ENCODE measurements around the gene UIMC1. TPM values are rescaled to one million over a fixed set of nuclear protein-coding genes. Genes with fewer than 3 reads are reported as not detected.
"Not testable (repeated sequence)": the region's sequence is repeated elsewhere in the genome, so short reads cannot be mapped to it uniquely, and the experiment has no call there.

UIMC1 gene
- total RNA-seq, 1 experiment from 2014 or later: 41.2 TPM

GRCh38 chr5:176998828-176999227 lies 7.8 kb downstream of the UIMC1 start:
- DNase-seq (ENCODE audit: low read depth in 1 of 2, low spot score in 2 of 2): no peak
- H3K36me3 ChIP-seq: peaks cover 13% of the 10 kb centered on the region; the same call in 1 of the 2 replicates
- H3K4me1 ChIP-seq (replicated peaks): peaks cover 25% of the 10 kb centered on the region
- no peaks in the 10 kb centered on the region for H3K9me3 ChIP-seq (replicated peaks)
- no peak overlapping the region for H3K4me3 ChIP-seq
- no peak overlapping the region for H3K27ac ChIP-seq
- no peaks in the 10 kb centered on the region for H3K27me3 ChIP-seq (replicated peaks)

GRCh38 chr5:176996780-176997179 lies 9.8 kb downstream of the UIMC1 start:
- Histone ChIP-seq H3K36me3 (peaks cover 9% of the 10 kb centered on the region; the same call in 1 of the 2 replicates), H3K27me3 (replicated peaks) (no peaks in the 10 kb centered on the region), H3K4me1 (replicated peaks) (peaks cover 30% of the 10 kb centered on the region), H3K27ac (no peak overlapping the region), H3K9me3 (replicated peaks) (no peaks in the 10 kb centered on the region), H3K4me3 (no peak overlapping the region)
- no peak for DNase-seq (ENCODE audit: low read depth in 1 of 2, low spot score in 2 of 2)

- H3K27ac ChIP-seq: no peak overlapping the region; the same call in 1 of the 2 replicates
- H3K27me3 ChIP-seq (replicated peaks): no peaks in the 10 kb centered on the region
- no peak overlapping the region for H3K4me3 ChIP-seq
Measured at GRCh38 chr5:176995896-176996767, 10.4 kb downstream of the UIMC1 start.

GRCh38 chr5:176995122-176995490 lies 11.5 kb downstream of the UIMC1 start:
- H3K27ac ChIP-seq: no peak overlapping the region
- no peak for DNase-seq (ENCODE audit: low read depth in 1 of 2, low spot score in 2 of 2)
- no peaks in the 10 kb centered on the region for H3K9me3 ChIP-seq (replicated peaks)
- H3K27me3 ChIP-seq (replicated peaks): no peaks in the 10 kb centered on the region
- H3K4me3 ChIP-seq: no peak overlapping the region
- H3K36me3 ChIP-seq: peaks cover 9% of the 10 kb centered on the region; the same call in 1 of the 2 replicates
- H3K4me1 ChIP-seq (replicated peaks): peaks cover 30% of the 10 kb centered on the region

More at GRCh38 chr5:176995896-176996767, 10.4 kb downstream of the UIMC1 start:
- peak in 1 of 2 experiments; percentile 68 for DNase-seq (ENCODE audit: low read depth in 1 of 2, low spot score in 2 of 2)
- Histone ChIP-seq H3K4me1 (replicated peaks) (peaks cover 30% of the 10 kb centered on the region), H3K36me3 (peaks cover 9% of the 10 kb centered on the region; the same call in 1 of the 2 replicates), H3K9me3 (replicated peaks) (no peaks in the 10 kb centered on the region)

GRCh38 chr5:176994460-176995121 lies 12.0 kb downstream of the UIMC1 start:
- Histone ChIP-seq H3K4me1 (replicated peaks) (peaks cover 30% of the 10 kb centered on the region), H3K27me3 (replicated peaks) (no peaks in the 10 kb centered on the region), H3K36me3 (peaks cover 7% of the 10 kb centered on the region; the same call in 1 of the 2 replicates), H3K27ac (no peak overlapping the region), H3K9me3 (replicated peaks) (no peaks in the 10 kb centered on the region), H3K4me3 (no peak overlapping the region)
- no peak for DNase-seq (ENCODE audit: low read depth in 1 of 2, low spot score in 2 of 2)

GRCh38 chr5:176993081-176993480 lies 13.5 kb downstream of the UIMC1 start:
- not testable (repeated sequence) for H3K4me3 ChIP-seq; H3K27ac ChIP-seq; H3K27me3 ChIP-seq (replicated peaks); H3K36me3 ChIP-seq; H3K9me3 ChIP-seq (replicated peaks)
- peaks cover 30% of the 10 kb centered on the region for H3K4me1 ChIP-seq (replicated peaks)
- DNase-seq (ENCODE audit: low read depth in 1 of 2, low spot score in 2 of 2): peak in 1 of 2 experiments; percentile 26

GRCh38 chr5:176987583-176987982 lies 19.0 kb downstream of the UIMC1 start:
- peaks cover 8% of the 10 kb centered on the region for H3K36me3 ChIP-seq
- H3K9me3 ChIP-seq (replicated peaks): 0 out of 2 replicates have a peak, but pooled peaks cover 2% of the 10 kb centered on the region
- DNase-seq (ENCODE audit: low read depth in 1 of 2, low spot score in 2 of 2): no peak
- no peak overlapping the region for H3K27ac ChIP-seq
- no peak overlapping the region for H3K4me3 ChIP-seq
- H3K27me3 ChIP-seq (replicated peaks): no peaks in the 10 kb centered on the region
- no peaks in the 10 kb centered on the region for H3K4me1 ChIP-seq (replicated peaks)

GRCh38 chr5:176986280-176986679 lies 20.3 kb downstream of the UIMC1 start:
- H3K27me3 ChIP-seq (replicated peaks): no peaks in the 10 kb centered on the region
- H3K9me3 ChIP-seq (replicated peaks): 0 out of 2 replicates have a peak, but pooled peaks cover 2% of the 10 kb centered on the region
- no peak overlapping the region for H3K4me3 ChIP-seq
- peaks cover 18% of the 10 kb centered on the region for H3K36me3 ChIP-seq
- no peak for DNase-seq (ENCODE audit: low read depth in 1 of 2, low spot score in 2 of 2)
- H3K27ac ChIP-seq: no peak overlapping the region
- no peaks in the 10 kb centered on the region for H3K4me1 ChIP-seq (replicated peaks)

GRCh38 chr5:176985516-176985915 lies 21.1 kb downstream of the UIMC1 start:
- H3K27me3 ChIP-seq (replicated peaks): no peaks in the 10 kb centered on the region
- peaks cover 24% of the 10 kb centered on the region for H3K36me3 ChIP-seq
- no peak overlapping the region for H3K4me3 ChIP-seq
- H3K9me3 ChIP-seq (replicated peaks): 0 out of 2 replicates have a peak, but pooled peaks cover 2% of the 10 kb centered on the region
- no peak overlapping the region for H3K27ac ChIP-seq
- no peak for DNase-seq (ENCODE audit: low read depth in 1 of 2, low spot score in 2 of 2)
- no peaks in the 10 kb centered on the region for H3K4me1 ChIP-seq (replicated peaks)

GRCh38 chr5:176984176-176984575 lies 22.4 kb downstream of the UIMC1 start:
- not testable (repeated sequence) for DNase-seq (ENCODE audit: low read depth in 1 of 2, low spot score in 2 of 2); H3K9me3 ChIP-seq (replicated peaks); H3K4me1 ChIP-seq (replicated peaks); H3K4me3 ChIP-seq; H3K27me3 ChIP-seq (replicated peaks); H3K27ac ChIP-seq
- peaks cover 38% of the 10 kb centered on the region for H3K36me3 ChIP-seq

GRCh38 chr5:176983593-176983992 lies 23.0 kb downstream of the UIMC1 start:
- H3K4me3 ChIP-seq; H3K27ac ChIP-seq; H3K4me1 ChIP-seq (replicated peaks); H3K9me3 ChIP-seq (replicated peaks); DNase-seq (ENCODE audit: low read depth in 1 of 2, low spot score in 2 of 2); H3K27me3 ChIP-seq (replicated peaks): not testable (repeated sequence)
- H3K36me3 ChIP-seq: peaks cover 41% of the 10 kb centered on the region

- not testable (repeated sequence) for H3K4me1 ChIP-seq (replicated peaks); H3K27ac ChIP-seq; DNase-seq (ENCODE audit: low read depth in 1 of 2, low spot score in 2 of 2); H3K4me3 ChIP-seq; H3K9me3 ChIP-seq (replicated peaks); H3K27me3 ChIP-seq (replicated peaks)
- peaks cover 44% of the 10 kb centered on the region for H3K36me3 ChIP-seq
Measured at GRCh38 chr5:176983112-176983511, 23.5 kb downstream of the UIMC1 start.

- 0 out of 2 replicates have a peak, but pooled peaks cover 2% of the 10 kb centered on the region for H3K9me3 ChIP-seq (replicated peaks)
- H3K27ac ChIP-seq: no peak overlapping the region
- no peaks in the 10 kb centered on the region for H3K4me1 ChIP-seq (replicated peaks)
- no peak overlapping the region for H3K4me3 ChIP-seq
- peaks cover 45% of the 10 kb centered on the region for H3K36me3 ChIP-seq
- no peak for DNase-seq (ENCODE audit: low read depth in 1 of 2, low spot score in 2 of 2)
- H3K27me3 ChIP-seq (replicated peaks): no peaks in the 10 kb centered on the region
Measured at GRCh38 chr5:176980818-176981217, 25.8 kb downstream of the UIMC1 start.

GRCh38 chr5:176979669-176980068 lies 26.9 kb downstream of the UIMC1 start:
- Histone ChIP-seq H3K9me3 (replicated peaks) (no peaks in the 10 kb centered on the region), H3K4me1 (replicated peaks) (no peaks in the 10 kb centered on the region), H3K36me3 (peaks cover 54% of the 10 kb centered on the region), H3K27me3 (replicated peaks) (no peaks in the 10 kb centered on the region), H3K4me3 (no peak overlapping the region), H3K27ac (no peak overlapping the region)
- DNase-seq (ENCODE audit: low read depth in 1 of 2, low spot score in 2 of 2): no peak
